Left lung (tissue), 10 donors: ENCODE measurements around the gene RXRG. TPM values are rescaled to one million over a fixed set of nuclear protein-coding genes. Genes with fewer than 3 reads are reported as not detected.

Experiments used
- ATAC-seq: fragments of 200-7000 bp; cut with Tn5 transposase; one replicate; pipeline ENCODE4 v1.9.1; 2020; ENCODE audit warnings: moderate library complexity
- DNase-seq, 4 donors: peaks; one replicate each; pipeline ENCODE4 v3.0.0-alpha.2; 2013 to 2020
- H3K27ac ChIP-seq, 2 donors: fragments of 200-600 bp; sonication (generic) in 1 of 2; one replicate each; pipeline versions ENCODE4 v1.5.0 to v1.8.0; 2020 to 2021
- H3K27me3 ChIP-seq, 2 donors: fragments of 200-600 bp; sonication (generic) in 1 of 2; one replicate each; pipeline versions ENCODE4 v1.5.0 to v1.8.0; 2020 to 2021
- H3K36me3 ChIP-seq, 2 donors: fragments of 200-600 bp; sonication (generic) in 1 of 2; one replicate each; pipeline versions ENCODE4 v1.5.0 to v1.8.0; 2020 to 2021
- H3K4me1 ChIP-seq, 2 donors: fragments of 200-600 bp; one replicate each; pipeline ENCODE4 v1.8.0; 2021
- H3K4me3 ChIP-seq, 2 donors: fragments of 200-600 bp; sonication (generic) in 1 of 2; one replicate each; pipeline versions ENCODE4 v1.5.0 to v1.8.0; 2020 to 2021; ENCODE audit warnings: mild to moderate bottlenecking in 1 of 2
- H3K9me3 ChIP-seq, 2 donors: fragments of 200-600 bp; sonication (generic) in 1 of 2; one replicate each; pipeline versions ENCODE4 v1.5.0 to v1.8.0; 2020 to 2021
- CTCF ChIP-seq, 2 donors: fragments of 200-600 bp; sonication (generic) in 1 of 2; IDR thresholded peaks; one replicate each; pipeline versions ENCODE4 v1.5.0 to v1.8.0; 2021; ENCODE audit warnings: antibody characterized with exemption in 2 of 2
- intact Hi-C, 2 donors: fragments of 100-400 bp; cut with DNase I; formaldehyde crosslinking; loops; one replicate each; pipeline versions ENCODE4 v1.11.2 to v1.14.2; 2022
- polyA plus RNA-seq, 6 donors: library from polyadenylated mRNA; unstranded; fragments of 120-200 nt; gene quantifications; one replicate each; pipeline ENCODE4 v1.2.1, GENCODE V29; 2013; ENCODE audit not compliant: insufficient read length in 6 of 6
- total RNA-seq, 2 donors: library from RNA; stranded (reverse); fragmentation: NEBNext Ultra II Directional; extraction: Animal tissue kit (Norgen Biotek cat#: 25700); gene quantifications; one replicate each; pipeline ENCODE4 v1.2.1, GENCODE V29; 2021
- donor health status: DM: no; HTN: yes; CAD: no.
- donor health status: DM: no; HTN: no; CAD: no.

Gene RXRG
- total and polyA plus RNA-seq, 8 donors = 1.1 to 18.4 (median 14.1) TPM

DNA sequence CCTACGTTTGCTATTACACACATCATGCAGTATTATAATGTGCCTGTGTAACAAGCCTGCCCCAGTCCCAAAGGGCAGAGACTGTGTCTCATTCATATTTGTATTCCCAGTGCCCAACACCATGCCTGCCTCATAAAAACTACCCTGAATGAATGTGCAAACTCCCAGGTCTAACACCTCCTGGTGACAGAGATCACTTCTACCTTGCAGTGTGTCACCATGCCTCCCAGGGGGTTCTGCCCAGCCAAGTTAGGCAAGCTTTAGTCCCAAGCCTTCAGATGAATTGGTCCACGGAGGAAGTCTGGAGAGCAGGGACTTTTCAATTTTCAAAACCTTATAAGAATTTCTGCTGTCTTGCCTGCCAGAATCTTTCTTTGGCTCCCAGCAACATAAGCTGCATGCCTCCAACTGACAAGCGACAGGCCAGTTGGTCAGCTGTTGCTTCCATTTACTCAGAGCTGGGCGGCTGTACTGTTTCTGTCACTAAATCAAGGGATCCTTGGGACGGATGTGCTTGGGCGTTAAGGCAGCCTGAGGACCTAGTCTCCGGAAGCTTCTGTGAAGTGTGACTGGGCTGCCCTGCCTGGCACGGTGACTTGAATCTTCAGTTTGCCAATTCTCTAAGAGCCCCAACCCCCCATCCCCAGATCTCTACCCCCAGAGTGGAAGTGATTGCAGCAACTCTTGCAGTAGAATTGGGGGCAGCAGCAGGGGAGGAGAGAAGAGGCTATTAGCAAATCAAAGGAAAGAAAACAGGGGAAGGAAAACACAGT lies 1.2 kb downstream of the RXRG start:
- H3K27me3 ChIP-seq = peaks cover 4 to 59% of the 10 kb centered on the region in 2 donors
- peak overlapping the region in 1 of 2 donors; percentile 2 for H3K4me3 ChIP-seq
- ATAC-seq = peak; percentile 62
- H3K36me3 ChIP-seq = no peaks in the 10 kb centered on the region
- peak overlapping the region in 1 of 2 donors; percentile 40 for H3K27ac ChIP-seq
- intact Hi-C loops = no loop called here
- no peak for TF ChIP-seq CTCF (IDR thresholded peaks at IDR 0.05)
- peak in 2 of 4 donors; percentile 90 to 93 for DNase-seq
- H3K4me1 ChIP-seq = peaks cover 0 to 7% of the 10 kb centered on the region in 2 donors
- no peaks in the 10 kb centered on the region for H3K9me3 ChIP-seq

DNA sequence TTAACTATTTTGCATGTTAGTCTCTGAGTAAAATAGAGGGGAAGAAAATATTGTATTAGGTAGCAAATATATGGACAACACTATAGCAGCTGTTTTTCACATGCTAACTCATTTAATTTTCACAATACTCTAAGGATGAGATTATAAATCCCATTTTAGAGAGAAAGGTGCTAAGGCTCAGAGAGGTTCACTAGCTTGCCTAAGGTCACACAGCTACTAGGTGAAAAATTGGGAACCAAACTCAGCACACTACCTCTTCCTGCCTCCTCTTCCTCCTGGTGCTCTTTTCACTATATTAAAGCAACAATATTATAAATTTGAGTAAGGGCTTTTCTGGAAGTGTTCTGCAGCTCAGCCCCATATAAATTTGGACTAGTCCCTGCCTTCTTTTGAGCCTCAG lies 2.3 kb downstream of the RXRG start:
- Histone ChIP-seq H3K27me3 (peaks cover 4 to 59% of the 10 kb centered on the region in 2 donors), H3K9me3 (no peaks in the 10 kb centered on the region), H3K27ac (no peak overlapping the region), H3K4me1 (peaks cover 0 to 7% of the 10 kb centered on the region in 2 donors), H3K4me3 (no peak overlapping the region), H3K36me3 (no peaks in the 10 kb centered on the region)
- DNase-seq (no peak), ATAC-seq (no peak)
- TF ChIP-seq CTCF (IDR thresholded peaks at IDR 0.05) = no peak
- intact Hi-C loops = no loop called here

- DNase-seq (no peak), ATAC-seq (no peak)
- H3K4me3 ChIP-seq = no peak overlapping the region
- peaks cover 0 to 7% of the 10 kb centered on the region in 2 donors for H3K4me1 ChIP-seq
- no peak for TF ChIP-seq CTCF (IDR thresholded peaks at IDR 0.05)
- H3K36me3 ChIP-seq = no peaks in the 10 kb centered on the region
- H3K27ac ChIP-seq = peak overlapping the region in 1 of 2 donors; percentile 25
- no peaks in the 10 kb centered on the region for H3K9me3 ChIP-seq
- intact Hi-C loops = no loop called here
- peaks cover 4 to 55% of the 10 kb centered on the region in 2 donors for H3K27me3 ChIP-seq
Measured at GRCh38 chr1:165442053-165442452, 2.9 kb downstream of the RXRG start.

DNA sequence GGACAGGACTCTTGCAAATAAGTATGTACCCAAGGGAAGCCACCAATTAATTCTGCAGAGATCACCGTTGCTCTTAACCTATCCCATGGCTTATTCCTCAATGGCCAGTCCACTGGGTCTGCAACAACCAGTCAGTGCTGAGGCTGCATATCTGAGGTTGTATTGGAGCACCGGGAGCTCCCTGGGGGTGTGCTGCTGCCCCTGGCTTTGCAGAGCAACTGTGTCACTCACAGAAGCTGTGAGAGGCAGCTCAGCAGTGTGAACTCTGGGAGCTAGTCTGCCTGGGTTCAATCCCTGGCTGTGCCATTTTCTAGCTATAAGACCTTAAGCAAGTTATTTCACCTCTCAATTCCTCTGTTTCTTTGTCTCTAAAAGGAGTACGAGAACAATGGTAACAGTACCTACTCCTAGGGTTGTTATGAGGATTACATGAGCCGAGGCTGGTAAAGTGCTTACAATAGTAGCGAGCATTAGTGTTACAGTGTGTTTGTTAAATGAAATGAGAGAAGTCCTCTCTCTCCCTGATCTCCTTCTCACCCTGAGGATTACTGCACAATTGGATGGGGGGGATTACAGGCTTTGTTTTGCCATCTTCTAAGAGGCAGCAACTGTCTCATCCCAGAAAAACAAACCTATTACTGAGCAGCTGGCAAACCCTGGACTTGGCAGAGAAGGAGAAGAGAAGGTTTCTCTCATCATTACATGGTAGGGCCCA lies 3.6 kb downstream of the RXRG start:
- no peak for TF ChIP-seq CTCF (IDR thresholded peaks at IDR 0.05)
- H3K27ac ChIP-seq = peak overlapping the region in 1 of 2 donors; percentile 25
- peaks cover 0 to 7% of the 10 kb centered on the region in 2 donors for H3K4me1 ChIP-seq
- intact Hi-C loops = no loop called here
- H3K4me3 ChIP-seq = no peak overlapping the region
- no peaks in the 10 kb centered on the region for H3K36me3 ChIP-seq
- H3K27me3 ChIP-seq = peaks cover 4 to 48% of the 10 kb centered on the region in 2 donors
- no peaks in the 10 kb centered on the region for H3K9me3 ChIP-seq
- no peak for ATAC-seq
- no peak for DNase-seq

DNA sequence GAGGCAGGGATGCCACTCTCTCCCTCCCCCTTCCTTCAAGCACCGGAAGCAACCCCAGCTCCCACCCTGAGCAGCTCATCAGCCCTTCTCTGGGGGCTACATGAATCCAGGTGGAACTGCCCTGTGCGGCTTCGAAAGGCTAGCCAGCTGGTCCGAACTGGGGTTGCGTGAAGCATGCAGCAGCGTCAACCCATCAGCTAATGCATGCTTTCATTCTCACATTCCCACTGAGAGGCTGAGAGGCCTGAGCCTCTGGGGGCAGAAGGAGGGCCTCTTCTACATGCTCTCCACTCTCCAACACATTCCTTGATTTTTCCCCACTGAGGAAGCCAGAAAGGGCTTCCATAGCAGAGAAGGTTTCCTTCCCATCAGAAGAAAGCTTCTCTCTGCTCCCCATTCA lies 5.6 kb downstream of the RXRG start:
- DNase-seq (peak in 2 of 4 donors; percentile 29 to 59), ATAC-seq (no peak)
- Histone ChIP-seq H3K36me3 (no peaks in the 10 kb centered on the region), H3K27ac (no peak overlapping the region), H3K27me3 (peaks cover 2 to 28% of the 10 kb centered on the region in 2 donors), H3K4me3 (no peak overlapping the region), H3K4me1 (peaks cover 0 to 5% of the 10 kb centered on the region in 2 donors), H3K9me3 (no peaks in the 10 kb centered on the region)
- intact Hi-C loops = no loop called here
- TF ChIP-seq CTCF (IDR thresholded peaks at IDR 0.05) = no peak
